NOMO-1 treated with dmso at 0.1 percent for 144 hours (cell line): ENCODE measurements around the gene GAS7.

Experiments
- DNase-seq: peaks from one replicate; lab custom pipeline; 2025; ENCODE audit not compliant: unreplicated experiment; lab: John Stamatoyannopoulos, UW

Gene GAS7

DNA sequence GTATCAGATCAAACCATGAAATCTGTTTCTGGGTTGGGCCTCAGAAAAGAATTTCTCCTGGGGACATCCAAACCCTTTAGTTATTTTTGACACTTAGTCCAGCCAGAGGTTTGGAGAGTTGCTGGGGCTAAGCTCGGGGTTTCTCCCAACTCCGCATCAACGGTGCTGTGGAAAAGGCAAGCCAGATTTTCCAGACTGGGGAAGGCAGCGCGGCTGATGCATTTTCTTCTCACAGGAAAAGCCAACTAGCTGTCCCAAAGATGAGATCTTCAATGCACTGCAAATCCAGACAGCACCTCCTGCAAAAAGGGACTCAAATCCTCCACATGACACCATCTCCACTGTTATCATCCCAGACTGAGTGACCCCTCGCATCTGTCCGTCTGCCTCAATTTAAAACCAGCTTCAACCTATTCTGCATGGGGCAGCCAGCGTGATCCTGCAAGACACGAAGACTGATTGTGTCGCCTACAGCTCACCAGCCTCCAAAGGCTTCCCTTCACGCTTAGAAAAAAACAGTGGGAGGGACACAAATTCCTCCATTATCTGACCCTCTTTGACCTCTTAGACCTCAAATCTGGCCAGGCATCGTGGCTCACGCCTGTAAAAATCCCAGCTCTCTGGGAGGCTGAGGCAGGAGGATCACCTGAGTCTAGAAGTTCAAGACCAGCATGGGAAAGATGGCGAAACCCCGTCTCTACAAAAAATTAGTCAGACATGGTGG lies 62.0 kb downstream of the GAS7 start:
- DNase-seq, result no peak

DNA sequence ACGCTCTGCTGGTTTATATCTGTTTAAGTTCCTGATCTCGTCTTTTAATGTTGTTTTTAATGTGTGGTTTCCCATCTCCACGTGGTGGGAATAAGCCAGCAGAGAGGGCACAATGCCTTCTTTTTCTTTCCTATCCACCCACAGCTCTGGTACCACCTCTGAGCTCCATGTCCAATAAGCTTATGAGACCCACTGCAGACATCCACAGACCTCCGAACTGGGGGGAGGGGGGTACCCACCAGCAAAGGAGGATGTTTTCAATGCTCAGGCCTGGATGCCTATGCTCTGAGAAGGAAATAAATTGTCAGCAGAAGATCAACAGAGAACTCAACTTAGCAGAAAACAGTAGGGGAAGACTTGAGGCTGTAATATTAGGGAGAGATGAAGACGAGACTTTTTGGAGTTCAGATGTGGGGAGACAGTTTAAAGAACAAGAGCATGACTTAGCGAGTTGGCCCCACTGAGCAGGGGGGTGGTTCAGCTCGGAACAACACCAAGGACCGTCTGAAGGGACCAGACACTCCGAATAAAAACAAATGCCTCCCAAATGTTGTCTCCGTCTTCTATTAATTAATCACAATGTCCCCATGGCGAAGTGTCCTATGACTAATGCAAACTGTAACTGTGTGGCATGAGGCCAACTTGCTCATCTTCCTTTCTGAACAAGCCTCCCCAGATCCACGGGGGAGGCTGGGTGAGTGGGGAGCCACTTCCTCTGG lies 62.7 kb downstream of the GAS7 start:
- DNase-seq, result no peak

DNA sequence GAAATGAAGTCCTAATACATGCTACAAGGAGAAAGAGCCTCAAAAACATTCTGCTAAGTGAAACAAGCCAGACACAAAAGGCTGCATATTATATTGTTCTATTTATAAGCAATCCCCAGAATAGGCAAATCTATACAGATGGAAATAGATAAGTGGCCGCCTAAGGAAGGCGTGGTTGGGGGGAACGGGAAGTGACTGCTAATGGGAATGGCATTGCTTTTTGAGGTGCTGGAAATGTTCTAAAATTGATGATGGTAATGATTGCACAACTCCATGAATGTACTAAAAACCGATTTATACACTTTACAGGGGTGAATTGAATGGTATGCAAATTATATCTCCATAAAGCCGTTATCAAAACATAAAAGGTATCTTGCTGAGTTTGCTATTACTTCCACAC lies 67.7 kb downstream of the GAS7 start:
- DNase-seq, result no peak

DNA sequence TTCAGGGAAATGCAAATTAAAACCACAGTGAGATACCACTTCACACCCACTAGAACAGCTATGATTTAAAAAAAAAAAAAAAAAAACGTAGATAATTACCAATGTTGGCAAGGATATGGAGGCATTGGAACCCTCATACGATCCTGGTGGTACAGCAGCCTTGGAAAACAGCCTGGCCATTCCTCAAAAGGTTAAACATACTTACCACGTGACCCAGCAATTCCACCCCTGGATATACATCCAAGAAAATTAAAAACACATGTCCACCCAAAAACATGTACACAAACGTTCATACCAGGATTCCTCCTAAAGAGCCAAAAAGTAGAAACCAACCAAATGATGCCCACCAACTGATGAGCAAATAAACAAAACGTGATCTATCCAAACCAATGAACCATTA lies 68.1 kb downstream of the GAS7 start:
- no peak for DNase-seq

DNA sequence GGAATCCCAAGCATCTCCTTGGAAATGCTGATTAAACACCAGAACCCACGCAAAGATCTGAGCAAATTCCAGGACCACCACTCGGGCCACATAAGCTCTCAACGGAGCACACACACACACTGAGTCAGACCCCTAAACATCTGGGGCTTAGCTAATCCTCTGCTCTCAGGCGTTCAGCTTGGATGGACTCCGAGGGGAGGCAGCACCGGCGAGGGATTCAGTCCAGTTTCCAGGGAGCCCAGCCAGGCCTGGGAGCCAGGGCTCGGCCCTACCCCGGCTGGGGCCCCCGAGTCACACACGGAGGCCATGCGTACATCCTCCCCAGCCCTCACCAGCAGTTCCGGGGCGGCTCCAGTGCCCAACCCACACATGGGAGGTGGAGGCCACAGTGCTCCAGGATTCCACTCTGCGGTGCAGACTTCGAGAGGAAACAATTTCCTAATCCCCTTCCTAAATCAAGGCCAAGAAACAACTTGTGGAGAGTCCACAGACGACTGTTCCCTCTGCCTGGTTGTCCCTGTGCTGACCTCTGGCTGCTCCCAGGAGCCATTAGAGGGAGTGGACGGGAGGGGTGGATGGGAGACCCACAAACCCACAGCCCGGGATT lies 70.5 kb downstream of the GAS7 start:
- no peak for DNase-seq

DNA sequence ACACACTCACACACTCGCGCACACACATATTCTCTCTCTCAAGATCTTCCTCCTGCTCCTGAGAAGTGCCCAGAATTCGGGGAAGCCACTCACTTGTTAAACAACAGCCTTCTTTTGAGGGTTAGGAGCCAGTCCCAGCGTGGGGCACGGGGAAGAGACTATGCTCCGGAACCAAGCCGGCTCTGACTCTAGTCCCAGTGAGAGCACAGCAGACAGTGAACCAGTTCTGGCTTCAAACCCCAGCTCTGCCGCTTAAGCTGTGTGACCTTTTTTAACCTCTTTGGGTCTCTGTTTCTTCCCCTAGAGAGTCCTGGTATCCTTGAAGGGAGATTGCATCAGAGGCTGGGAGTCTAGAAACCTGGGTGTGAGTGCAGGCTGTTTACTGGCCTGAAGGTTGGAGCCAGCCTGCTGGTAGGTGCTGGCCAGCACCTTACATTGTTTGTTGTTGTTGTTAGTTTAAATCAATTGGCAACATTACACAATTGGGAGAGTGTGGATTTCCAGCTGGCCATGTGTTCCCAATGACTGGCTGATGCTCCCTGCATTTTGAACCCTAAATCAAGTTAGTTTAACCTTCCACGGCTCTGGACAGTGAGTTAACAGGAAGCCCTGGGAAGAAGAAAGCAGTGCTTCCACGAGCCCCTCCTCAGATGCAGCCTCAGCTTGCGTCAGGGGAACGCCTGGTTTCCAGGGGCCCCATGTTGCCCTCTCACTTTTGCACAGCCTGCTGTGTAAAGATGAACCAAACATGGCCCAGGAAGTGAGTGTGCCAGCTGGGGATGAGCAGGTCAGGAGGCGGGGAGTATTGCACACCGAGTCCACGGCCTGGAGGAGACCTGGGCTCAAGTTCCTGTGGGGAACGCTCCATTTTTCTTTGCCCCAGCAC lies 71.5 kb downstream of the GAS7 start:
- DNase-seq, result no peak

DNA sequence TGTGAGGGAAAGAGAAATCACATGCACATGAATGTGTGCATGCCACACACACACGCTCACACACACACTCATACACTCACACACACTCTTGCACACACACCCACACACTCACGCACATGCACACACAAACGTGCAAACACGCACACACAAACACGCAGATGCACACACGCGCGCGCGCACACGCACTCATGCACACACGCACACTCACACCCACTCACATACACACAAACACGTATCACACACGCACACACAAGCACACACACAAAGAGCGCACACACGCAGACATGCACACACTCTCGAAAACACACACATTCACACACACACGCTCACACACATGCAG lies 72.2 kb downstream of the GAS7 start:
- DNase-seq, result no peak

DNA sequence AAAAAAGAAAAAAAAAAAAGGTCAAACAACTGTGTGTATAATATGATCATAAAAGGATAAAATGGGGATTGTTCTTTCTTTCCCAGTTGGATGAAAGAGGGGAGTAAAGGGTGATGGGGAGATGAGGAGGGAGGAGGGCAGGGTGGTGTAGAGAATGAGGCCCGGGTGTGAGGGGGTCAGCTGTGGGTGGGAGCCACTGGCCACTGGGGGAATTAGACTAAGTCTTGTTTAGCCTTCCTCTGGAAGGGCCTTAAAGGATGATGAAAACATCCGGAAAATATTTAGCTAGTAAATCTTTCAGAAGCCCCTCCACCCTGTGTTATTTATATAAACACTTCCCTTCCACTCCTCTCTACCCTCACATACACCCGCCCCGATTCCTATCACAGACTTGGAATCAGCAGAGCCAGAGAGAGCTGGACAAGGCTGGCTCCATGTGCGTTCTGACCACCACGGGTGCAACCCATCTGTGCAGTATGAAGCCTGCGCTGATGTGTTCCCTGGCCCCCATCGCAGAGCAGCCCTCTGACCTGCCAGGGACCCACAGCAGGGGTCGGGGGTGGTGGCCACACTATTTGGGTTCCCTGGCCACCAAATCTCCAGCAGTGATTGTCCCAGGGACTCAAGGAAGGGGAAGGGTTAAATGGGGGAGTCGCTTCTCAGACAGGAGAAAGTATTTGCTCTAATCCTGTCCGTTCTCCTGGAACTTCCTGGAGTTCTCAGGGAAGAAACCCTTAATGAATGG lies 72.7 kb downstream of the GAS7 start:
- no peak for DNase-seq

DNA sequence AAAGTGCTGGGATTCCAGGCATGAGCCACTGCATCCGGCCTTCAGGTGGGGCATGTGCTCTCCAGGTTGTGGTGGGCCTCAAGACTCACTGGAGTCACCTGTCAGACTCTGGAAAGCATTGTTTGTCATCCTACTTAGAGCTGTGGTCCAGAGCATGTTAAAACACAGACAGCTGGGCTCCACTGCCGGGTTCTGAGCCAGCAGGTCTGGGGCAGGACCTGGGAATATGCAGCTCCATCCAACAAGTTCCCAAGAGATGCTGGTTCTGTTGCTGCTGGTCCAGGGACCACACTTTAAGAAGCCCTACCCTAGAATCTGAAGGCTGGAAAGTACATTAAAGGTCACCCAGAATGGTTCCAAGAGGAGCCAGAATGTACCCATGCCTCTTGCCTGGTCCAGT lies 75.3 kb downstream of the GAS7 start:
- no peak for DNase-seq

DNA sequence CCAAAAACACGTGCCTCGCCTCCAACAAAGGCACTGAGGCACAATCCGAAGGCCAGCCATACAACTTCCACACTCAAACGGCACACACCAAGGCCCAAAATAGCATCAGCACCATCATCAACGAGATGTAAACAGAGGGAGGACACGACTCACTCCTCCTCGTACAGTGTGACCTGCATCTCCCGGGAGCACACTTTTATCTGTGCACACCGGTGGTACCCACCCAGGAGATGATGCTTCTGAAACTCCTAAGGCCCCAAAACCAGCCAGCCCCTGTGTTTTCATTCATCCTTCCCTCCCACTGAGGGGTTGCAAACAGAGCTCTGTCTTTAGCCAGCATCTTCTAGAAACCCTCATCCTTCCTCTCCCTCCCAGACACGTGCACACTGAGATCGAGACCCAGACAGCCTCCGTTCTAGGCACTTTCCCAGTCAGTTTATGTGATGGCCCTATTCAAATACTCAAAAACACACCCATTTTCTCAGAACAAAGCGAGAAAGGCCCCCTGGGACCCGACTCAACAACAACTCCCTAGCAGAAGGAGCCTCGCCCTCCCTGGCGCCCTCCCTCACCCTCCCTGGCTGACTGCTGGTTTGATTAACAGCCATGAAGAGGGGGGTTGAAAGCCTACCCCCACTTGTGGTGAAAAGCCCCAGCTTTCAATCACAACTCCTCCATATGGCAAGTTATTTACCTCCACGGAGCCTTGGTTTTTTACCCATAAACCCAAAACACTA lies 76.3 kb downstream of the GAS7 start:
- DNase-seq, result no peak

DNA sequence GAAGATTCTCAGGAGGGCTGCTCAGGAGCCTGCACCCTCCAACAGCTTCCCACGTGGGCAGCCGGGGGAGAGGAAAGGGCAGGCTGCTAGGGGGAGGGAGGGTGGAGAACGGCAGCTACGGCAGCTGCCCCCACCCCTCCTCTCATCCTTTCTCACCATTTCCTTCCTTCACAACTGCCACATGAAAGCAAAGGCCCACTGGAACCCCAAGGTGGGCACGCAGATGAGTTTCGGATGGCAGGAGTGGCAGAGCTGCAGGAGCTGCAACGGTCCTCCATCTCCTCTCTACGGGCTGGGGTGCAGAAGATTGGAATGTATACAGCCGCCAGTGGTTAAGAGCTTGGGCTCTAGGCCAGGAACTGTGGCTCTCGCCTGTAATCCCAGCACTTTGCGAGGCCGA lies 77.7 kb downstream of the GAS7 start:
- DNase-seq, result no peak

DNA sequence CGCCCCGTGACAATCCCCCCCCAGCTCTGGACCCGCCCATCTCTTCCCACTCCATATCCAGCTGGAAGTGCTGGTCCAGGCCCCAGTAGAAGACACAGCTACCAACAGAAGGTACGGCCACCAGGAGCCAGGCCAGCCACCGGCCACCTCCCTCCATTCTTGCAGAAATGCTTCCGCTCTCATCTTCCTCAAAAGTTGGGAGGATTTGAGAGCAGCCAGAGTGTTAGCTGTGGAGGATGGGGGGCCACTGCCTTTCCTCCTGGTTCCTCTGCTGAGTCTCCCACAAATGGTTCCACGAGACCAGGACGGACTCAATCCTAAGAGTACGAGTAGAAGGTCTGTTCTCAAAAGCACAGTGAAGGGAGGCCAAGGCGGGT lies 78.3 kb downstream of the GAS7 start:
- peak; percentile 47 for DNase-seq

DNA sequence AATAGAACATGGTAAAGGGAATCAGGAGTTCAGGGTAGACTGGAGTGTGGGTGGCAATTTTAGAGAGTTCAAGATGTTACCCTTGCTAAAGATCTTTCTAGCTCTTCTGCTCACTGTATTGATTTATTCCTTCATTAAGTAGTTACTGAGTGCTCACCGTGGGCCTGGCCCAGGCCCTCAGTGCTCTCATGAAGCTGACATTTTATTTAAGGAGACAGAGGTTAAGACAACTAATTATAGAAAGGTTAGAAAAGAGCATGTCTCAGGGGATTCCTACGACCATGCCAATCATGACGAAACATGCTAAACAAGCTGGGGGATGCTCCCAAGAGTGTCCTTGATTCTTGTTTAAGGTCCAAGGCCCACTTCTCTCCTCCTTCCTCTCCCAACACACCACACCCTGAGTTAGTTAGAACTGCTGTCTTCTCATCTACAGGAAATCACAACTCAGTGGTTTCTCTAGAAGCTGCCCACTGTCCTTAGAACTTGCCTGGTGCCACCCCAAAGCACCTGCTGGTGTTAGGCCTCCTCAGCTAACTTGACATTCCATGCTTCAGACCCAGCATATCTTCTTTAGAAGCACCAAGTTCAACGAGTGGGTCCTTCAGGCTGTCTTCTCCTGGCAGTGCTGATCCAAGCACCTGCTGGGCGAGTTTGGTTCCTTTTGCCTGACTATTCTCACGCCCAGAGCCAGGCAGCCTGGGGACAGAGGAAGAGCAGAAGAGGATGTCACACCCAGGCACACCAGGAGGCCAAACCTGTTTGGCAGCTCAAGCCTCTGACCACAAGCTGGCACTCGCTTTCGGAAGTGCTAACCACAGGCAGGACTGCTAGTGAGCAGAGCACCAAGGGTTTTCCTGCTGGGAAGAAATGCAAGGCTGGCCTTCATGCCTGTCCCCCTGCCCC lies 79.0 kb downstream of the GAS7 start:
- peak; percentile 53 for DNase-seq

DNA sequence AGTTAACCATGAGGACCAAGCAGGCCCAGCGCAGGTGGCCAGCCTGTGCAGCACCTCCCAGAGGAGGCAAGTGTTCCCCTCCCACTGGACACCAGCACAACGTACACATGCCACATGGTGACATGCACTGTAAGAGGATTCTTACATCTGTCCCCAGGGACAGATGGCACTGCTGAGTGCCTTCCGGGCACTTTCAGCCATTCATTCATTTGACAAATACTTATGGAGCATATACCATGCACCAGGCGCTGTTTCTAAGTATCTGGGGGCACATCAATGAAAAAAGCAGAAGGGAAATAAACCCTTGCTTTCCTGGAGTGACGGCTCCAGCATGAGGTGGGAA lies 79.6 kb downstream of the GAS7 start:
- DNase-seq, result no peak

DNA sequence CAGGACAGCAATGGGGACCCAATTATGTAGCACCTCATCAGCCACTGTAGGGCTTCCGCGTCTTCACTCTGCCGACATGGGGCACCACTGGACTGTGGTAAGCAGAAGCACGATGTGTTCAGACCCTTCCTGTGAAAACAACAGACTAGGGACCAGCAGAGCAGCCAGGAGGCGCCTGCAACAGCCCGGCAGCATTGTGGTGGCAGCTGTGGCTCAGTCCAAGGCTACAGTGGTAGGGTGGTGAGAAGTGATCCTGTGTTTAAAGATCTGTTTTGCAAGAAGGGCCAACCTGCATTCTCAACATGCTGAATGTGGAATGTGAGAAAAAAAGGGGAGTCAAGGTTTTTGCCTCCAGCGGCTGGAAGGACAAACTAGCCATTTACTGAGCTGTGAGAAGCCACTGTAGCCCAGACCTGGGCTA lies 80.8 kb downstream of the GAS7 start:
- peak; percentile 65 for DNase-seq

DNA sequence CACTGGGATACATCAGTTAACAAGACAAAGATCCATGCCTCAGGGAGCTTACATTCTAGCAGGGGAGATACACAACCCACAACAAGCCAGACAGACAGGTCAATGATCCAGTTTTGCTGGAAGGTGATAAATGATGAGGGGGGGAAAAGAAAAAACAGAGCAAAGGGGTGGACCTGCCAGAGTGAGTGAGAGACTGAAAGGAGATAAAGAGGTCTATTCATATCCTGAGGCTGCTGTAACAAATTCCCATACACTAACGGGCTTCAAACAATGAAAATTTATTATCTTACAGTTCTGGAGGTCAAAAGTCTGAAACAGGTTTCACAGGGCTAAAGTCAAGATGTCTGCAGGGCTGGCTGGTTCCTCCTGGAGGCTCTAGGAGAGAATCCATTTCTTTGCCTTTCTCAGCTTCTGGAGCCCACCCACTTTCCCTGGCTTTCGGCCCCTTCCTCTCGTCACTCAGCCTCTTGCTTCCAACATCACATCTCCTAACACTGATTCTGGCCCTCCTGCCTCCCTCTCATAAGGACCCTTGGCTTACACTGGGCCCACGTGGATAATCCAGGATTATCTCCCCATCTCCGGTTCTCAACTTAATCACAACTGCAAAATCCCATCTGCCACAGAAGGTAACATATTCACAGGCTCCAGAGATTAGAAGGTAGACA lies 81.5 kb downstream of the GAS7 start:
- DNase-seq, result no peak

DNA sequence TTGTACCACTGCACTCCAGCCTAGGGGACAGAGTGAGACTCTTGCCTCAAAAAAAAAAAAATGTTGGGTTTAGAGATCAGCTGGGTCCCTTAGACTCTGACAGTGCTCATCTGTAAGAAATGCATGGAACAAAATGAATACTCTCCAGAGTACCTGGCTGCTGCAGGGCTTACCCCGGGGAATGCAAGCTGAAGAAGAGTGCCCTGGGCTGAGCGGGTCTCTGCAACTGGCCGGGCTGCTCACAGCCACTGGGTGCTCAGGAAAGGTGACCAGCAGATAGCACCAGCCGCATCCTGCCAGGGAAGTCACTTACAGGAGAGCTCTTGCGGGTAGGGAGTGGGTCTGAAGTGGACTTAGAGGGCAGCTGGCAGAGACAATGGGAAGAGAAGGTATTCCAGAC lies 82.1 kb downstream of the GAS7 start:
- DNase-seq, result no peak

DNA sequence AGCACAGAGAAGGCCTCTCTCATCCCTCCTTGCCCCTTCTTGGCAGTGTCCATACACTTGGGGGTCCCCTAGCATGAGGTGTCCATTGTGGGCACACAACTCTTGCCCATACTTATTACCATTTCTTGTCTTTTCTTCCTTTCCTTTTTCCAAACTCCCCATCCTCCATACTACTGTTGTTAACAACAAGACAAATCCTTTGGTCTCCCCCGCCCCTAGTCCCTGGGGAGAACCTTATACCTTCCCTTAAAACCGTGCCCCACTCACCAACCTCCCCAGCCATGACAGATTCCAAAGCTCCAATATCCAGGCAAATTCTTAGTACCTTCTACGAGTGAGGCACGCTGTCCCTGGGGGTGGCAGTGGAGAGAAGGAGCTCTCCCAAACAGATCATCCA lies 82.9 kb downstream of the GAS7 start:
- no peak for DNase-seq
